Gastroesophageal sphincter (tissue), 3 donors: ENCODE measurements around the gene FOLR1.

ENCODE experiments used
- EP300 ChIP-seq: sonication (generic); formaldehyde crosslinking; IDR thresholded peaks from one replicate; pipeline ENCODE4 v1.6.1; 2017; ENCODE audit warnings: antibody characterized with exemption, mild to moderate bottlenecking
- TF ChIP-seq, protein P1 (sequence below), 4 experiments: fragments of 200-600 bp in 2 of 4; fragments of 450-650 bp in 2 of 4; sonication (generic) in 1 of 4; IDR thresholded peaks; one replicate each; pipeline ENCODE4 v1.5.1; 2017 to 2019; ENCODE audit warnings: antibody characterized with exemption in 4 of 4, mild to moderate bottlenecking in 2 of 4, moderate library complexity in 2 of 4

DNA sequence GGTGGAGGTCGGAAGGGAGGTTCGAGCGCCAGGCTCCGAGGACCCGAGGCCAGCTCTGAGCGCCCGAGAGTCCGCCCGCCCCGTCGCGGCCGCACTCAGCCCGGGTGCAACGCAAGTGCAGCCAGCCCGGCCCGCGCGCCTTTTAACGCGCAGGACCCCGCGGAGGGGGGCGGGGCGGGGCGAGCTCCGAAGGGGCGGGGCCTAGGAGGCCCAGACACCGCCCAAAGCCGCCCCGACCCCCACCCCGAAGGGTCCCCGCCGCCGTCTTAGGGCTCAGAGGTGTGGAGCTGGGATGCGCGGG is 52.1 kb downstream of the FOLR1 start, which contains the start of gene PHOX2A:
- TF ChIP-seq, protein P1, sequence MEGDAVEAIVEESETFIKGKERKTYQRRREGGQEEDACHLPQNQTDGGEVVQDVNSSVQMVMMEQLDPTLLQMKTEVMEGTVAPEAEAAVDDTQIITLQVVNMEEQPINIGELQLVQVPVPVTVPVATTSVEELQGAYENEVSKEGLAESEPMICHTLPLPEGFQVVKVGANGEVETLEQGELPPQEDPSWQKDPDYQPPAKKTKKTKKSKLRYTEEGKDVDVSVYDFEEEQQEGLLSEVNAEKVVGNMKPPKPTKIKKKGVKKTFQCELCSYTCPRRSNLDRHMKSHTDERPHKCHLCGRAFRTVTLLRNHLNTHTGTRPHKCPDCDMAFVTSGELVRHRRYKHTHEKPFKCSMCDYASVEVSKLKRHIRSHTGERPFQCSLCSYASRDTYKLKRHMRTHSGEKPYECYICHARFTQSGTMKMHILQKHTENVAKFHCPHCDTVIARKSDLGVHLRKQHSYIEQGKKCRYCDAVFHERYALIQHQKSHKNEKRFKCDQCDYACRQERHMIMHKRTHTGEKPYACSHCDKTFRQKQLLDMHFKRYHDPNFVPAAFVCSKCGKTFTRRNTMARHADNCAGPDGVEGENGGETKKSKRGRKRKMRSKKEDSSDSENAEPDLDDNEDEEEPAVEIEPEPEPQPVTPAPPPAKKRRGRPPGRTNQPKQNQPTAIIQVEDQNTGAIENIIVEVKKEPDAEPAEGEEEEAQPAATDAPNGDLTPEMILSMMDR (IDR thresholded peaks at IDR 0.05) = no peak
- no peak for TF ChIP-seq EP300
